NB4 (cell line): ENCODE data around the gene BAZ2B.

Source experiments
- POLR2A ChIP-seq: IDR thresholded peaks from 2 replicates; pipeline ENCODE4 v1.6.1; 2011; ENCODE audit warnings: mild to moderate bottlenecking; ENCODE audit not compliant: insufficient read length; ENCODE audit errors: extremely low read depth
- TF ChIP-seq, protein P1 (sequence below): IDR thresholded peaks from one replicate; pipeline ENCODE4 v1.5.1; 2012; ENCODE audit warnings: low read depth, low read length

DNA sequence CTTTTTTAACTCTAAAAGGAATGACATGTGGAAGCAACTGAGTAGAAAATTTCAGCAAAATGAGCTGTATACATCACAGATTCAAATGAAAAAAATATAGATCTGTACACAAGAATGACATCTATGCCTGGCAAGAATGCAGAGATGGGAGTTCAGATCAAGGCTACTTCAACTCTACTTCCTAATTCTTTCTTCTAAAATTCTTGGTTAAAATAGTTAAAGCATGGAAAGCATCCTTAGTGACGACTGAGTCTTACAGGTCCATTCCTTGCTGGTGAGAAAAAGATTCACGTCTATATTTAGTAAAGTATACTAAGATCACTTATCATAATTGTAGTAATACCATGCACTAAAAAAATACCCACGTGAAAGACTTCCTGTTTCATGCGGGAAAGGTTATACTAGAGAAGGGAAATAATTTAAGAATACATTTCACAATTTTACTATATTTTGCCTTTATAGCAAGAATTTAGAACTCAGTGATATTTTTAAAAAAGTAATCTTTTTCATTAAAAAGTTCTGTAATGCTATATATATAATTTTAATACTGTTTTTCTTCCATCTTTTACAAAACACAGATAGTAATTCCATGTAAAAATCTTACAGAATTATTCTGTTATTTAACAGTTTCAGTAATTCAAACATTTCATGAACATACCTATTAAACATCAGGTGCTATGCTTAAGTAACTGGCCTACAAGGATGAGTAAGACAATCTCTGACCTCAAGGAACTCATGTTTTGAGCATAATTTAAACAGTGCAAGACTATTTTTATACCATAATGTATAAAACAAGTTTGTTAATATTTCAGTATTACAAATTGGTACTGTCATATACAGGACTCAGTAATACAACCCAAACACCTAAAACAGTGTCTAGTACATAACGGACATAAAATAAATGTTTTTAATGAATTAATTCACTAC is 159.6 kb downstream of the BAZ2B start:
- TF ChIP-seq POLR2A, result no peak
- TF ChIP-seq, protein P1, sequence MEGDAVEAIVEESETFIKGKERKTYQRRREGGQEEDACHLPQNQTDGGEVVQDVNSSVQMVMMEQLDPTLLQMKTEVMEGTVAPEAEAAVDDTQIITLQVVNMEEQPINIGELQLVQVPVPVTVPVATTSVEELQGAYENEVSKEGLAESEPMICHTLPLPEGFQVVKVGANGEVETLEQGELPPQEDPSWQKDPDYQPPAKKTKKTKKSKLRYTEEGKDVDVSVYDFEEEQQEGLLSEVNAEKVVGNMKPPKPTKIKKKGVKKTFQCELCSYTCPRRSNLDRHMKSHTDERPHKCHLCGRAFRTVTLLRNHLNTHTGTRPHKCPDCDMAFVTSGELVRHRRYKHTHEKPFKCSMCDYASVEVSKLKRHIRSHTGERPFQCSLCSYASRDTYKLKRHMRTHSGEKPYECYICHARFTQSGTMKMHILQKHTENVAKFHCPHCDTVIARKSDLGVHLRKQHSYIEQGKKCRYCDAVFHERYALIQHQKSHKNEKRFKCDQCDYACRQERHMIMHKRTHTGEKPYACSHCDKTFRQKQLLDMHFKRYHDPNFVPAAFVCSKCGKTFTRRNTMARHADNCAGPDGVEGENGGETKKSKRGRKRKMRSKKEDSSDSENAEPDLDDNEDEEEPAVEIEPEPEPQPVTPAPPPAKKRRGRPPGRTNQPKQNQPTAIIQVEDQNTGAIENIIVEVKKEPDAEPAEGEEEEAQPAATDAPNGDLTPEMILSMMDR, result no peak
